NCI-H345 treated with DMSO at 0.1 percent for 48 hours (cell line): ENCODE results near the gene CDC25B.
"Not testable (repeated sequence)": the region's sequence is repeated elsewhere in the genome, so short reads cannot be mapped to it uniquely, and the experiment has no call there.

Experiments
- DNase-seq: peaks from one replicate; lab custom pipeline; 2025; ENCODE audit not compliant: unreplicated experiment; lab: John Stamatoyannopoulos, UW

Gene CDC25B

GRCh38 chr20:3821996-3822395 is 25.9 kb downstream of the CDC25B start:
- no peak for DNase-seq

- DNase-seq: no peak
These were observed 27.8 kb downstream of the CDC25B start for GRCh38 chr20:3823881-3824280.

- DNase-seq: no peak
These were observed 29.4 kb downstream of the CDC25B start for GRCh38 chr20:3825526-3825925.

- DNase-seq: no peak
These were observed 30.3 kb downstream of the CDC25B start for GRCh38 chr20:3826420-3826819.

- DNase-seq: no peak
These were observed 32.7 kb downstream of the CDC25B start for GRCh38 chr20:3828798-3829197.

- not testable (repeated sequence) for DNase-seq
These were observed 33.8 kb downstream of the CDC25B start for GRCh38 chr20:3829891-3830290.

GRCh38 chr20:3836132-3836531 is 40.0 kb downstream of the CDC25B start:
- DNase-seq: no peak

GRCh38 chr20:3839328-3839727 is 43.2 kb downstream of the CDC25B start:
- no peak for DNase-seq

GRCh38 chr20:3840201-3840600 is 44.1 kb downstream of the CDC25B start:
- not testable (repeated sequence) for DNase-seq

GRCh38 chr20:3842348-3842930 is 46.3 kb downstream of the CDC25B start:
- no peak for DNase-seq

- no peak for DNase-seq
These were observed 47.4 kb downstream of the CDC25B start for GRCh38 chr20:3843490-3843889.

GRCh38 chr20:3843990-3844619 is 48.0 kb downstream of the CDC25B start:
- DNase-seq: not testable (repeated sequence)

GRCh38 chr20:3846378-3846739 is 50.2 kb downstream of the CDC25B start:
- DNase-seq: no peak

- peak; percentile 93 for DNase-seq
These were observed 50.8 kb downstream of the CDC25B start, which contains the start of gene MAVS for GRCh38 chr20:3846740-3847428. MAVS (plus strand) TSS chr20:3846834; CDS start chr20:3854625, 7,791 bp downstream.

- DNase-seq: no peak
These were observed 51.4 kb downstream of the CDC25B start for GRCh38 chr20:3847429-3847940.

GRCh38 chr20:3848565-3848964 is 52.5 kb downstream of the CDC25B start:
- DNase-seq: no peak

GRCh38 chr20:3854462-3854871 is 58.4 kb downstream of the CDC25B start:
- DNase-seq: no peak
